Fibroblast of villous mesenchyme (primary cell): ENCODE data around the gene PDGFRB. TPM values are rescaled to one million over a fixed set of nuclear protein-coding genes. Genes with fewer than 3 reads are reported as not detected.

Experiments used
- DNase-seq: peaks from one replicate; pipeline ENCODE4 v3.0.0-alpha.2; 2010; ENCODE audit warnings: low read depth
- H3K4me3 ChIP-seq: 2 replicates; pipeline ENCODE4 v1.5.1; 2011; ENCODE audit warnings: low read depth, mild to moderate bottlenecking, low read length
- CTCF ChIP-seq: IDR thresholded peaks from 2 replicates; pipeline ENCODE4 v1.5.1; 2012; ENCODE audit warnings: low read depth, mild to moderate bottlenecking, low read length; ENCODE audit not compliant: insufficient read depth
- total RNA-seq: library from RNA; depleted of rRNA; stranded (reverse); fragments of >200 nt; gene quantifications from 2 replicates; pipeline ENCODE4 v1.2.3, GENCODE V29; 2012

The PDGFRB gene
- 341 TPM in 2 replicates for total RNA-seq

- no peak for TF ChIP-seq CTCF
- peak within 1 kb of the TSS; percentile 97 for H3K4me3 ChIP-seq
- peak; percentile 94 for DNase-seq
Observed at GRCh38 chr5:150155258-150156026, at the start of gene PDGFRB. Gene PDGFRB, minus strand, starts transcription at chr5:150155845. Its CDS starts 18,798 bp downstream, at chr5:150137047.

- TF ChIP-seq CTCF = no peak
- no peak for DNase-seq
- no peak overlapping the region for H3K4me3 ChIP-seq
Observed at GRCh38 chr5:150204590-150204960, 48.9 kb upstream of the PDGFRB start.

- no peak for TF ChIP-seq CTCF
- DNase-seq = no peak
- no peak overlapping the region for H3K4me3 ChIP-seq
Observed at GRCh38 chr5:150203832-150204589, 48.4 kb upstream of the PDGFRB start.

- no peak overlapping the region for H3K4me3 ChIP-seq
- no peak for TF ChIP-seq CTCF
- DNase-seq = no peak
Observed at GRCh38 chr5:150202501-150202900, 46.9 kb upstream of the PDGFRB start.

- no peak for TF ChIP-seq CTCF
- no peak overlapping the region for H3K4me3 ChIP-seq
- DNase-seq = no peak
Observed at GRCh38 chr5:150197476-150197875, 41.8 kb upstream of the PDGFRB start.

- no peak for DNase-seq
- no peak overlapping the region for H3K4me3 ChIP-seq
- no peak for TF ChIP-seq CTCF
Observed at GRCh38 chr5:150196986-150197385, 41.3 kb upstream of the PDGFRB start.
